Mesendoderm (in vitro differentiated cells): ENCODE data around the gene CMIP.

Experiments used
- DNase-seq: peaks from one replicate; pipeline ENCODE4 v3.0.0; 2013
- H2AK5ac ChIP-seq: 2 replicates; pipeline ENCODE4 v1.6.1; 2013; ENCODE audit warnings: low read length, inconsistent platforms
- H2BK120ac ChIP-seq: 2 replicates; pipeline ENCODE4 v1.6.1; 2013; ENCODE audit warnings: low read depth, mild to moderate bottlenecking, low read length, moderate library complexity, mixed read lengths
- H2BK15ac ChIP-seq: replicated peaks from 2 replicates; pipeline ENCODE4 v1.6.1; 2013; ENCODE audit warnings: low read depth, mild to moderate bottlenecking, moderate library complexity
- H2BK5ac ChIP-seq: 2 replicates; pipeline ENCODE4 v1.6.1; 2013; ENCODE audit warnings: low read length, inconsistent platforms
- H3K18ac ChIP-seq: 2 replicates; pipeline ENCODE4 v1.6.1; 2013; ENCODE audit warnings: mild to moderate bottlenecking, low read length, mixed read lengths
- H3K23ac ChIP-seq: one replicate; pipeline ENCODE4 v1.6.1; 2013; ENCODE audit warnings: low read length
- H3K27ac ChIP-seq: 2 replicates; pipeline ENCODE4 v1.5.1; 2013; ENCODE audit warnings: low read depth, mild to moderate bottlenecking, inconsistent platforms, low read length, moderate library complexity
- H3K27me3 ChIP-seq: 2 replicates; pipeline ENCODE4 v1.6.1; 2013; ENCODE audit warnings: low read length, control low read depth, mild to moderate bottlenecking, inconsistent platforms; ENCODE audit not compliant: insufficient read depth, poor library complexity
- H3K36me3 ChIP-seq: 2 replicates; pipeline ENCODE4 v1.6.1; 2013; ENCODE audit warnings: low read length, inconsistent platforms; ENCODE audit not compliant: control insufficient read depth, insufficient read depth
- H3K4ac ChIP-seq: one replicate; pipeline ENCODE4 v1.6.1; 2013; ENCODE audit warnings: low read depth, mild to moderate bottlenecking, low read length, moderate library complexity
- H3K4me1 ChIP-seq: 2 replicates; pipeline ENCODE4 v1.6.1; 2013; ENCODE audit warnings: low read depth, low read length, inconsistent platforms; ENCODE audit not compliant: control insufficient read depth
- H3K4me2 ChIP-seq: 2 replicates; pipeline ENCODE4 v1.6.1; 2013; ENCODE audit warnings: low read length
- H3K4me3 ChIP-seq: 2 replicates; pipeline ENCODE4 v1.5.1; 2013; ENCODE audit warnings: mild to moderate bottlenecking, low read length
- H3K56ac ChIP-seq: one replicate; pipeline ENCODE4 v1.6.1; 2013; ENCODE audit warnings: low read length
- H3K79me1 ChIP-seq: 2 replicates; pipeline ENCODE4 v1.6.1; 2013; ENCODE audit warnings: low read length, inconsistent platforms
- H3K79me2 ChIP-seq: 2 replicates; pipeline ENCODE4 v1.6.1; 2013; ENCODE audit warnings: mild to moderate bottlenecking, low read length; ENCODE audit not compliant: control insufficient read depth, insufficient read depth
- H3K9ac ChIP-seq: 2 replicates; pipeline ENCODE4 v1.6.1; 2013; ENCODE audit warnings: low read length, inconsistent platforms
- H4K5ac ChIP-seq: one replicate; pipeline ENCODE4 v1.6.1; 2013; ENCODE audit warnings: low read length
- H4K8ac ChIP-seq: one replicate; pipeline ENCODE4 v1.6.1; 2013; ENCODE audit warnings: low read depth, mild to moderate bottlenecking, control low read depth, low read length, moderate library complexity
- WGBS: extraction: QIAGEN DNeasy Blood & Tissue Kit; methylation state at CpG from one replicate; pipeline ENCODE4 v1.1.7; 2013; ENCODE audit warnings: low lambda C conversion rate, missing lambda C conversion rate; ENCODE audit not compliant: insufficient coverage; ENCODE audit errors: extremely low coverage; 5-methylcytosine and 5-hydroxymethylcytosine counted together

Gene CMIP

GRCh38 chr16:81629896-81630634 lies 185.5 kb downstream of the CMIP start:
- Histone ChIP-seq H3K4me2 (no peak overlapping the region), H3K27me3 (no peaks in the 10 kb centered on the region), H3K27ac (no peak overlapping the region), H4K5ac (no peak overlapping the region), H2BK15ac (no peak overlapping the region), H3K4me1 (peaks cover 9% of the 10 kb centered on the region), H3K4ac (no peak overlapping the region), H2BK120ac (no peak overlapping the region), H4K8ac (no peak overlapping the region), H3K79me1 (peaks cover 13% of the 10 kb centered on the region), H3K9ac (no peak overlapping the region), H2AK5ac (no peak overlapping the region), H3K18ac (no peak overlapping the region), H3K36me3 (no peaks in the 10 kb centered on the region), H2BK5ac (no peak overlapping the region), H3K23ac (no peak overlapping the region), H3K4me3 (no peak overlapping the region), H3K56ac (no peak overlapping the region), H3K79me2 (no peaks in the 10 kb centered on the region)
- no CpG with 5 or more reads among the region's 18 CpGs for WGBS
- no peak for DNase-seq

- H3K4me3 ChIP-seq: no peak overlapping the region
- H3K4me2 ChIP-seq: no peak overlapping the region
- H3K18ac ChIP-seq: no peak overlapping the region
- H2BK5ac ChIP-seq: no peak overlapping the region
- no peaks in the 10 kb centered on the region for H3K79me2 ChIP-seq
- H3K27ac ChIP-seq: no peak overlapping the region
- no peak overlapping the region for H4K5ac ChIP-seq
- no peaks in the 10 kb centered on the region for H3K27me3 ChIP-seq
- H3K56ac ChIP-seq: no peak overlapping the region
- WGBS: no CpG with 5 or more reads among the region's 5 CpGs
- H3K4me1 ChIP-seq: peaks cover 12% of the 10 kb centered on the region
- H3K36me3 ChIP-seq: no peaks in the 10 kb centered on the region
- no peak overlapping the region for H3K9ac ChIP-seq
- H3K23ac ChIP-seq: no peak overlapping the region
- no peak overlapping the region for H4K8ac ChIP-seq
- DNase-seq: no peak
- no peak overlapping the region for H3K4ac ChIP-seq
- H2BK120ac ChIP-seq: no peak overlapping the region
- H2BK15ac ChIP-seq: no peak overlapping the region
- H3K79me1 ChIP-seq: peaks cover 13% of the 10 kb centered on the region
- no peak overlapping the region for H2AK5ac ChIP-seq
Measured at GRCh38 chr16:81630635-81631031, 186.0 kb downstream of the CMIP start.

GRCh38 chr16:81632392-81633146 lies 188.0 kb downstream of the CMIP start:
- Histone ChIP-seq H2BK15ac (no peak overlapping the region), H2BK120ac (no peak overlapping the region), H3K79me1 (peaks cover 13% of the 10 kb centered on the region), H2BK5ac (no peak overlapping the region), H3K4me2 (no peak overlapping the region), H3K18ac (no peak overlapping the region), H3K4me3 (no peak overlapping the region), H3K4me1 (peaks cover 13% of the 10 kb centered on the region), H3K27ac (no peak overlapping the region), H3K4ac (no peak overlapping the region), H3K23ac (peak overlapping the region; percentile 59), H2AK5ac (no peak overlapping the region), H4K8ac (no peak overlapping the region), H4K5ac (no peak overlapping the region), H3K27me3 (no peaks in the 10 kb centered on the region), H3K56ac (no peak overlapping the region), H3K79me2 (peaks cover 6% of the 10 kb centered on the region), H3K36me3 (no peaks in the 10 kb centered on the region), H3K9ac (no peak overlapping the region)
- no peak for DNase-seq
- no CpG with 5 or more reads among the region's 18 CpGs for WGBS

- peak; percentile 69 for DNase-seq
- no peaks in the 10 kb centered on the region for H3K27me3 ChIP-seq
- no peak overlapping the region for H2BK15ac ChIP-seq
- no peak overlapping the region for H3K4me3 ChIP-seq
- no peak overlapping the region for H3K18ac ChIP-seq
- no CpG with 5 or more reads among the region's 11 CpGs for WGBS
- H2AK5ac ChIP-seq: no peak overlapping the region
- no peak overlapping the region for H2BK120ac ChIP-seq
- no peak overlapping the region for H4K5ac ChIP-seq
- H3K79me1 ChIP-seq: peaks cover 16% of the 10 kb centered on the region
- no peak overlapping the region for H4K8ac ChIP-seq
- H3K4ac ChIP-seq: no peak overlapping the region
- H3K4me1 ChIP-seq: peaks cover 16% of the 10 kb centered on the region
- peaks cover 6% of the 10 kb centered on the region for H3K79me2 ChIP-seq
- no peak overlapping the region for H3K27ac ChIP-seq
- no peak overlapping the region for H3K23ac ChIP-seq
- peak overlapping the region; percentile 22 for H3K56ac ChIP-seq
- no peak overlapping the region for H3K9ac ChIP-seq
- no peak overlapping the region for H3K4me2 ChIP-seq
- H3K36me3 ChIP-seq: no peaks in the 10 kb centered on the region
- H2BK5ac ChIP-seq: no peak overlapping the region
Measured at GRCh38 chr16:81633147-81633619, 188.6 kb downstream of the CMIP start.

GRCh38 chr16:81633680-81634379 lies 189.2 kb downstream of the CMIP start:
- peaks cover 13% of the 10 kb centered on the region for H3K79me1 ChIP-seq
- H2BK15ac ChIP-seq: no peak overlapping the region
- no peak overlapping the region for H3K4ac ChIP-seq
- no peak overlapping the region for H4K5ac ChIP-seq
- peak overlapping the region; percentile 73 for H3K23ac ChIP-seq
- H3K79me2 ChIP-seq: peaks cover 6% of the 10 kb centered on the region
- H3K56ac ChIP-seq: peak overlapping the region; percentile 70
- no peaks in the 10 kb centered on the region for H3K27me3 ChIP-seq
- peak overlapping the region; percentile 54 for H3K18ac ChIP-seq
- H3K9ac ChIP-seq: no peak overlapping the region
- H3K4me3 ChIP-seq: no peak overlapping the region
- H3K27ac ChIP-seq: peak overlapping the region; percentile 74
- H2BK5ac ChIP-seq: peak overlapping the region; percentile 1
- no peak for DNase-seq
- H4K8ac ChIP-seq: no peak overlapping the region
- no CpG with 5 or more reads among the region's 8 CpGs for WGBS
- no peak overlapping the region for H3K4me2 ChIP-seq
- H2BK120ac ChIP-seq: no peak overlapping the region
- H3K4me1 ChIP-seq: peaks cover 17% of the 10 kb centered on the region
- no peaks in the 10 kb centered on the region for H3K36me3 ChIP-seq
- no peak overlapping the region for H2AK5ac ChIP-seq
